ENCODE measurements around the gene SLC39A6. TPM values are rescaled to one million over a fixed set of nuclear protein-coding genes. Genes with fewer than 3 reads are reported as not detected.

The SLC39A6 gene
- polyA plus RNA-seq, 1 of the 3 experiments (the other 2 are of a cell fraction), result 67.4 TPM

- no peaks in the 10 kb centered on the region for H3F3A ChIP-seq (replicated peaks; ENCODE audit: insufficient read depth)
- no peak for DNase-seq
- peaks cover 0 to 4% of the 10 kb centered on the region in 2 experiments; a peak in 1 of 4 replicates for H3K4me1 ChIP-seq (ENCODE audit: control insufficient read depth in 1 of 2, insufficient read depth in 2 of 2, low read depth in 1 of 2, low read length in 1 of 2)
- TF ChIP-seq CTCF (IDR thresholded peaks at IDR 0.05) (no peak), USF2 (IDR thresholded peaks at IDR 0.05; ENCODE audit: borderline replicate concordance, low read depth, low read length) (no peak), SMC3 (IDR thresholded peaks at IDR 0.05; ENCODE audit: low read depth, low read length) (no peak), PBX3 (IDR thresholded peaks at IDR 0.05) (no peak), TCF12 (IDR thresholded peaks at IDR 0.05) (no peak), MAX (IDR thresholded peaks at IDR 0.05; ENCODE audit: low read depth) (no peak), USF1 (IDR thresholded peaks at IDR 0.05; ENCODE audit: borderline replicate concordance, low read depth) (no peak), FOXJ3 (CRISPR knock-in tag; IDR thresholded peaks at IDR 0.05) (no peak), ELF1 (IDR thresholded peaks at IDR 0.05) (no peak), FOSL2 (IDR thresholded peaks at IDR 0.05; ENCODE audit: borderline replicate concordance, low read depth) (no peak), REST (IDR thresholded peaks at IDR 0.05; ENCODE audit: low read depth, low read length) (no peak), MXI1 (IDR thresholded peaks at IDR 0.05; ENCODE audit: low read depth, low read length) (no peak), SIN3A (IDR thresholded peaks at IDR 0.05; ENCODE audit: borderline replicate concordance, low read depth, low read length) (no peak), RXRA (IDR thresholded peaks at IDR 0.05; ENCODE audit: borderline replicate concordance, low read depth) (no peak), EP300 (IDR thresholded peaks at IDR 0.05; ENCODE audit: borderline replicate concordance in 1 of 2, low read depth in 1 of 2, low read length in 1 of 2) (no peak), POLR2AphosphoS5 (IDR thresholded peaks at IDR 0.05; ENCODE audit: low read depth, low read length) (no peak)
- no peak overlapping the region for H3K9ac ChIP-seq
- peaks cover 17% of the 10 kb centered on the region for H4K20me1 ChIP-seq (ENCODE audit: insufficient read depth)
- H3K9me2 ChIP-seq, result no peaks in the 10 kb centered on the region
- H3K9me3 ChIP-seq, result no peaks in the 10 kb centered on the region
- CTCF ChIA-PET, result interaction anchor here (1.2 to 2.3 kb wide), 3 partner anchors 121 to 145 kb away, joined by 3 to 7 read pairs (median 4); no protein-coding TSS in a partner anchor
- H3K4me2 ChIP-seq, result no peak overlapping the region
- WGBS (ENCODE audit: low lambda C conversion rate), result 98% methylated on average over 5 of the region's 5 CpGs
- POLR2A ChIA-PET, result no interaction called here
- no peak overlapping the region for H3K27ac ChIP-seq (ENCODE audit: low read depth in 2 of 2, low read length in 1 of 2)
- no peak overlapping the region for H2AFZ ChIP-seq (ENCODE audit: low read depth)
- no peaks in the 10 kb centered on the region for H3K27me3 ChIP-seq (ENCODE audit: insufficient read depth)
- peaks cover 77 to 81% of the 10 kb centered on the region in 2 experiments for H3K36me3 ChIP-seq (replicated peaks in 1 of 2; ENCODE audit: control insufficient read depth in 1 of 2, insufficient read depth in 2 of 2, low read length in 1 of 2)
- H3K79me2 ChIP-seq (ENCODE audit: insufficient read depth), result peaks cover 39% of the 10 kb centered on the region
- no peak overlapping the region for H3K4me3 ChIP-seq (ENCODE audit: low read depth in 2 of 2, low read length in 1 of 2)
Measured at GRCh38 chr18:36139245-36139644, 10.1 kb upstream of the SLC39A6 start.

Measured in SK-N-SH (cell line).